Activated CD4-positive, alpha-beta T cell treated with anti-CD3 and anti-CD28 coated beads, Interleukin-2, Interleukin-4, amounts not matched to agents 100 ng/mL and 50 ng/mL, durations not matched to agents 16 hours and 8 hours (primary cell): ENCODE data around the gene CEBPG.

Experiments
- DNase-seq: peaks from one replicate; pipeline ENCODE4 v3.0.0-alpha.2; 2020; ENCODE audit warnings: low spot score

CEBPG gene

DNA sequence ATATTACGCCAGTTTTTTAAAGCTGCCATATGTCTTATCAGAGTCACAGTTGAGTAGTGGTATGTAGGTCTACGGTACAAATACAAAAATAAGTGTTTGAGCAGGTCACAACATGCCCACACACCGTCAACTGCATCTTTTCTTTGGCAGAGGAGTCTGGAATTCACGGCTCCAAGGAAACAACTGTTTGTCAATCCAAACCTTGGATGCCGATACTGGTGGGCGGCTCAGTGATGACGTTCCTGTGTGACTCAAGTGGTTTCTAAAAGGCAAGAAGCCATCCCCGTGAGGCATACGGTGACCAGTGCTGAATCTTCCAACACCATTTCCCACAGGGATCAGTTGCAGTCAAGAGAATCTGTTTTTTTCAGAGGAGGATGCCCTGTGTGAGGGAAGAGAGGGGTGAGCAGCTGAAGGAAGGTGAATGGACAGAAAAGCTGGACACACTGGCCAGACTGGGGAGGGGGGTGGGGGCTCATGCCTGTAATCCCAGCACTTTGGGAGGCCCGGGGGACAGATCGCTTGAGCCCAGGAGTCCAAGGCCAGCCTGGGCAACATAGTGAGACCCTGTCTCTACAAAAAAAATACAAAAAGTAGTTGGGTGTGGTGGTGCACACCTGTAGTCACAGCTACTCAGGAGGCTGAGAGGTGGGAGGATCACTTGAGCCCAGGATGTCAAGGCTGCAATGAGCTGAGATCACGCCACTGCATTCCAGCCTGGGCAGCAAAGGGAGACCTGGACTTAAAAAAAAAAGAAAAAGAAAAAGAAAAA is 22.8 kb upstream of the CEBPG start:
- no peak for DNase-seq

GRCh38 chr19:33355535-33355934 is 18.0 kb upstream of the CEBPG start:
- no peak for DNase-seq

- no peak for DNase-seq
Measured at GRCh38 chr19:33357556-33357955, 16.0 kb upstream of the CEBPG start.

DNA sequence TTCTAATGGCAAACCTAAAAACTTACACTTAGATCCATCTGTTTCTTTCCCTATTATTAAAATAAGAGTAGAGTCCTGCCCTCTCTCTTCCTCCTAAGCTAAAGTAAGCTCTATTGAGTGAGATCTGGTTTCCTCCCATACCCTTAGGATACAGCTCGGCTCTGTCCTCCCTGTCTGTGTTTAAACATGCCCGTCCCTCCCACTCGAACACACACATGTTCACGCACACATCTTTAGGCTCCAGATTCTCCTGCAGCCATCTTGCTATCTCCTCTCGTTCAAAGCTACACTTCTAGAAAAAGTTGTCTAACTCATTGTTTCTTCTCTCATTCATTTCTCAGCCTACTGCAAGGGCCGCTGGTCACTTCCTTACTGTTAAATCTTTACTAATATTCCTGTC is 15.1 kb upstream of the CEBPG start:
- no peak for DNase-seq

GRCh38 chr19:33359581-33359980 is 13.9 kb upstream of the CEBPG start:
- DNase-seq: no peak

GRCh38 chr19:33362508-33363228 is 10.8 kb upstream of the CEBPG start:
- no peak for DNase-seq

GRCh38 chr19:33363476-33363875 is 10.0 kb upstream of the CEBPG start:
- DNase-seq: no peak

GRCh38 chr19:33365691-33366090 is 7.8 kb upstream of the CEBPG start:
- no peak for DNase-seq

- DNase-seq: no peak
Measured at GRCh38 chr19:33366127-33366526, 7.4 kb upstream of the CEBPG start.

DNA sequence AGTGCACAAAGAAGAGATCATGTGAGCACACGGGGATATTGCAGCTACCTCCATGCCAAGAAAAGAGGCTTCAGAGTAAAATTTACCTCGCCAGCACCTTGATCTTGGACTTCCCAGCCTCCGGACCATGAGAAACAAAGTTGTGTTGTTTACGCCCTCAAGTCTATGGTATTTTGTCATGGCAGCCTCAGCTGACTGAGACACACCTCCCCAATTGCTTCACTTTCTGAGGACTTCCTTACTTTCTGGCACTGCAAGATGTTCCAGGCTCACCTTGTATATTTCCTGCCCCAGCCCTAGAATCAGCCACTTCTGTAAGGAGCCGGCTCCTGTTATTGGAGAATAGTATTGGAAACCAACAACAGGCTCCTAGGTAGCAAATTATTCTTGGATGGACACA is 6.6 kb upstream of the CEBPG start:
- DNase-seq: no peak

DNA sequence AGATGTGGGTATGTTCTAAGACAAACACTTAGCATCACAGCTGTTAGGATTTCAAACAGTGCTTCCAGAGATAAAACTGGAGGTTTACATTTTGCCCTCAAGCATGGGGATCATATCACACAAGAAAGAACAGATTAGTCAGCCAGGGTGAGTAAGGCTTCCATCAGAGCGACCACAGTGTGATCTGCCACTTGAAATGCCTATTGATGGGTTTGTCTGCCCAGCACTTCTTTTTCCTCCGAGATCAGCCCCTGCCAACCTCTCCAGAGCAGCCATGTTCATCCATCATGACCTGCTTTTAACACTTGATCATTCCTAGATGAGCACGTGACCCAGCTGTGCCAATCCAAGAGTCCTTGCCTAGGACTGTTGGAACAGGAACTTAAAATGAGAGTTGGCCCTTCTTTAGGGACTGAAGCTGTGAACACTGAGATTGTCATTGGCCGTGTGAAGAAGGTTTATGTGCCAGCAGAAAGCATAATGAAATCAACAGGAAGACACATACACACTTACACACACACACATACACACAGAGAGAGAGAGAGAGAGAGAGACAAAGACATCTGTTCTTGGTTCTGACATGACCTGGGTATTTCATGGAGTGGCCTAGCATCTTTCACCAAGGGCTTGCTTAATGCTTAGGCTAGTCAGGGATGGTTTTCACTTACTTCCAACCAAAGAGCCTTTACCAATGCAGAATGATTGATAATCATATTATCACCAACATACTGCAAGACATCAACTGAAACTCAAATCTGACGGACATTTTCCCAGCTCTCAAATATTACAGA is 5.2 kb upstream of the CEBPG start:
- DNase-seq: no peak

- DNase-seq: no peak
Measured at GRCh38 chr19:33370783-33371182, 2.7 kb upstream of the CEBPG start.

DNA sequence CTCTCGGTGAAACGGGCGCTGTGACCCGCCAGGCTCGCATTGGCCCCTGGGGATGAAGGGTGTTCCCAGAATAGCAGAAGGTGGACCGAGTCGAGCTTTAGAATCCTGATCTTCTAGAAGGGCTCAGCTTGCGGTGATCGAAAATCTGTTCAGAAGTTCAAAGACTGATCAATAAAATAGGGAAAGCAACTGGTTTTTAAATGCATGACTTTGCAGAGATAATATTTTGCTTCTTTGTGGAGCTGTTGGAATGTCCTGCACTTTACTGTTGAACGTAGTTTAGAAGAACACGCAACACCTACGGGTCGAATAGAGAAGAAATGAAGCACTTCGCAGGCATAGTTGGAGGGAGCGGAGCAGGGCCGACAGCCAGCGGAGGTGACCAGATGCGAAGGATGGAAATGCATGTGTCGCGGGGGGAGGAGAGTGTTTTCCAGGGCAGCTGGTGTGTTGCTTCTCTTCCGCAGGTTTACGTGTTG is 766 bp downstream of the CEBPG start:
- DNase-seq: peak; percentile 6

- no peak for DNase-seq
Measured at GRCh38 chr19:33375156-33375836, 1.8 kb downstream of the CEBPG start.

DNA sequence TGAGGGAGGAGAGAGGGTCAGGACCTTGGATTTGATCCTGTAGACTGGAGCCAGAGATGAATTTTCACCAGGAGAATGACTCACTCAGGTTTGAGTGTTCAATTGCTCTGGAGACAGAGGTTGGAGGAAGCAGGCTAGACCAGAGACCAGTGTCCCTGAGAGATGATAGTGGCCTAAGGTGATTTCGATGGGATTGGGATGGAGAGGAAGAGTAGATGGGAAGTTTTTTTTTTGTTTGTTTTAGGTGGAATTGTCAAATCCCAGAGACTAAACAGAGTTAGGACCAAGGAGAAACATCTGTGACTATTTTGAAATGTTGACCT is 2.3 kb downstream of the CEBPG start:
- DNase-seq: no peak

DNA sequence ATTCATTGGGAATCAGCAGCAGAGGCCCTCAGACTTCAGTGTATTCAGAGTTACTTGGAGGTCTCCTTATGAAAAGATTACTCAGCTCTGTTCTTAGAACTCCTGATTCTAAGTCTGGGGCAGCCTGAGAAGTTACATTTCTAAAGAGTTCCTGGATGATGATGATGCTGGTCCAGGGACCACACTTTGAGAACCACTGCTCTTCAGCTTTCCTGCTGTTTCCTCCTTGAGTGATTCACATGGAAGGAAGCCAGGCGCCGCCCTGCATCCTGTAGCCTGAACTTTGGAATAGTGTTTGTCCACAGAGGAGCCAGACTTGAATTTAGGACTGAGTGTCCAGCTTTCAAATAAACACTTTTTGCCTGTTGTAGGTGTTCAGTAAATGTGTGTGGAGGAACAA is 2.9 kb downstream of the CEBPG start:
- no peak for DNase-seq

DNA sequence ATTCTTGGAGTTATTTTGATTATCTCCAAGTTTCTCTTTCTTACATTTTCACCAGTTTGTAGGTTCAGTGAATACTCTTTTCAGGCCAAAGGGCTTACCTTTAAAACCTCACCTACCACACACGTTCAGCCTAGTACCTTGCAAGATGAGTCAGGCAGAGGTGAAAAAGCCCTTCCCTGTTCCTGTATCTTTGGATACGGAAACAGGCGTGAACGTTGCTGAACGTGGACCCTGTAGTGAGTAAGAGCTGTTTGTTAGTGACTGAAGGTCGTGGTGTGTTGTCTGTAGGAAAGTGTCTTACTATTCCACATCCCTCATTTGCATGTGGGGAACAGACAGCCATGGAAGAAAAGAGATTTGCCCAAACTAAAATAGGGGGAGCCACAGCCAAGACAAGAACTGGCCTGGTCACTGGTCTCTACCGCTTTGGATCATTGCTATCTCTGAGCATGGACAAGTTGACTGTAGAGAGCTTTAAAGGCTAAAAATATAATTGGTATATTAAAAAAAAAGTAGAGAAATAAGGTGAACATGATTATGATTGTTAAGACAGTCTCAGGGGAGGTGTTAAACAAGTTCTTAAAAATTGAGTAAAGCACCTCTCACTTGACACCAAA is 3.5 kb downstream of the CEBPG start:
- DNase-seq: no peak

DNA sequence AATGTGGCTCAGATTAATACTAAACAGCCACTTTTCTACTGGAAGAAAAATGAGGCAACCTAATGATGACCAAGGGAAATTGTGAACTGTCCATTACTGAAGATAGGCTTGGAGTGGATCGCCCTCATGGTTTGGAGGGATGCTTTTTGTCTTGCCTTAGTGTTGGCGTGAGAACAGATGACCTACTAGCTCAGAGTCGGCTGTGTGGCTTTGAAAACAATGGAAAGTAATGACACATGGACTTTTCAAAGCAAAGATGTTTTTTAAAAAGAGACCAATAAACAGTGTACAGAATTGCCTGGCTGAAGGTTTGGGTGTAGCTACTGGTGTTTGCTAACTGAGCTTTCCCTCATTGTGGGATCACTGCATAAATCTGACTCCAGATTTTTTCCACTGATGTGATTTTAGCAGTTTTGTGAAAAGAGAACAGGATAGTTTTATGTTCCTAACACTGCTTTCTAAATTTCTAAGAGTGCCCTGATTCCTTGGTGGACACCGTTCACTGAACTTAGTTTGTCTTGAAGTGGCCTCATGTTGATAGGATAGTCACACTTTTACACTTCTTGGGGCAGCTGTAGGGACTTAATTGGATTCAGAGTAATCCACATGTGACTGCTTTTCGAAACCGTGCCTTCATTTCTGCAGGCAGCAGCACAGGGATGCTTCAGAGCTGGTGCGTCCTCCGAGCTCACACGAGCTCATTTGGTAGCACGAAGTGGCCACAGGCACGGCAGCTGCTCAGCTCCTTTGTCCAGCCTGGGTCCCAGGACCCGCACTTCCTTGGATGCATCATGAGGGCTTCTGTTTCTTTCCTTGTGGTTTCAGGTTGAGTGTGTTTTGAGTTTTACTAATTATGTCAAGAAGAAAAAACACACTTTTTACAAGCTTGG is 4.3 kb downstream of the CEBPG start:
- DNase-seq: no peak

GRCh38 chr19:33379151-33379829 is 5.8 kb downstream of the CEBPG start:
- DNase-seq: no peak

DNA sequence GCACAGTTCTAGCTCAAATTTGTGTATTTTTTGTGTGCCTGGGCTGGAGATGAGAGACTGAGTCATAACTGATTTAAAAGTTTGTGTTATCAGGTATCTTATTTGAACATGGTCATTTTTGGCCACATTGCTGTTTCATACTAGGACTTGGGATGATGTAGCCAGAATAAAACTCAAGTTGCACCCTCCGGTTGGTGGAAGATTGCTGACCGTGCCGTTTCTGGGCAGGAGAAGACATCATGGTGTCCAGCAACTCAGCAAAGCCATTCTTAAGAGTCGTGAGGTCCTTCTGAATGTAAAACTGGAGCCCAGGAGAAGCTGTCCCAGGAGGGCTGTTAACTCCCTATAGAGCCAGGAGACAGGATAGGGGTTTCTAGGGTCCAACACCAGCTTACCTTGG is 7.6 kb downstream of the CEBPG start:
- no peak for DNase-seq
